GM12872 (cell line): ENCODE measurements around the gene EYA4.

Experiments
- TF ChIP-seq, protein P1 (sequence below): IDR thresholded peaks from 3 replicates; pipeline ENCODE4 v1.5.1; 2011; ENCODE audit warnings: low read depth, mild to moderate bottlenecking, low read length, moderate library complexity; ENCODE audit not compliant: insufficient read depth

Gene EYA4

DNA sequence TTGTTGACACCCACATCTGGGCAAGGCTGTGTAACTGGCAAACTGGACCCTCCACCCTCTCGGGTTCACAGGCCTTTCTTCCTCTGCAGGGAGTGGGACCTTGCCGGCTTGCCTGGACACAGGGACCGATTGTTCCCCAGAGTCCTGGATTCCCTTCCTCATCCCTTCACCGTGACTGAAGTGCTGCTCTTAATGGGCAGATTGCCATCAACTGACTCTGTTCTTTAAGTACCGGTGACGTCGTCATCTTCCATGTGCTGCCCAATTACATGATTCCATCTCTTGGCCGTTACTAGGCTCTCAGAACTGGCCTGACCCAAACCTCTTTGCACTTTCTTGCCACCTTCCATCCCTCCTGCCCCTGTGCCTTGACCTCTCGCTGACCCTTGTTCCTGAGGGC is 85.4 kb downstream of the EYA4 start:
- TF ChIP-seq, protein P1, sequence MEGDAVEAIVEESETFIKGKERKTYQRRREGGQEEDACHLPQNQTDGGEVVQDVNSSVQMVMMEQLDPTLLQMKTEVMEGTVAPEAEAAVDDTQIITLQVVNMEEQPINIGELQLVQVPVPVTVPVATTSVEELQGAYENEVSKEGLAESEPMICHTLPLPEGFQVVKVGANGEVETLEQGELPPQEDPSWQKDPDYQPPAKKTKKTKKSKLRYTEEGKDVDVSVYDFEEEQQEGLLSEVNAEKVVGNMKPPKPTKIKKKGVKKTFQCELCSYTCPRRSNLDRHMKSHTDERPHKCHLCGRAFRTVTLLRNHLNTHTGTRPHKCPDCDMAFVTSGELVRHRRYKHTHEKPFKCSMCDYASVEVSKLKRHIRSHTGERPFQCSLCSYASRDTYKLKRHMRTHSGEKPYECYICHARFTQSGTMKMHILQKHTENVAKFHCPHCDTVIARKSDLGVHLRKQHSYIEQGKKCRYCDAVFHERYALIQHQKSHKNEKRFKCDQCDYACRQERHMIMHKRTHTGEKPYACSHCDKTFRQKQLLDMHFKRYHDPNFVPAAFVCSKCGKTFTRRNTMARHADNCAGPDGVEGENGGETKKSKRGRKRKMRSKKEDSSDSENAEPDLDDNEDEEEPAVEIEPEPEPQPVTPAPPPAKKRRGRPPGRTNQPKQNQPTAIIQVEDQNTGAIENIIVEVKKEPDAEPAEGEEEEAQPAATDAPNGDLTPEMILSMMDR: no peak

DNA sequence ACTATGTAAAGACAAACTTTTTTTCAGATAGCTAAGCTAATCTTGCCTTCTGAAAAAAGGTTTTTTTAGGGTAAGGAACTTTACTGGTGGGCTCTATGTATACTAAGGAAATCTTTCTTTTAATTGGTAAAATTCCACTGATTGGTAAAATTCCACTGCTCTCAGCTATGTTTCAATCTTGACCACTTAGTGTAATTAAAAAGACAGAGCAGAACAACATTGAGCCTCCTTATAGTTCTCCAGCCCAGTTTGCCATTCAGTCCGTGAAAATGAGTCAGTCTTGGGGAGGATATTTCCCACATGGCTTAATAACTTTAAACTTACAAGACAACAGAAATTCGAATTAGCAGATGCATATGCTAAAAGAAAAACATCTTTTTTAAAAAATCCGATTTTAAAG is 92.7 kb downstream of the EYA4 start:
- TF ChIP-seq, protein P1: no peak

DNA sequence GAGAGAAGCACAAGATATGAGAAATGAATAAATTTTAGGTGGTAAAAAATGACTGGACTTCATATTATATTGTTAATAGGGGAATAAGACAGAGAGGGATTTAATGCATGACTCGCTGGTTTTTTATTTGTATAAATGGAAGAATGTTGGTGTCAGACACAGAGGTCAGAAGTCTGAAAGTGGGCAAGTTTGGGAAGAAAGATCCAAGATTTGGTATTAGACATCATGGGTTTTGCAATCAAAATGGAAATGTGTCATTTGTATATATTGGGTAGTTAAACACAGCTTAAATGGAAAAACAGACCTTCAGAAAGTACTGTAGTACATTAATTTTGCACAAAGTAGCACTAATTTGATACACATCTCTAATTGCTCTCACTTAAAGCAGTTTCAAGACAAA is 96.2 kb downstream of the EYA4 start:
- TF ChIP-seq, protein P1: no peak

DNA sequence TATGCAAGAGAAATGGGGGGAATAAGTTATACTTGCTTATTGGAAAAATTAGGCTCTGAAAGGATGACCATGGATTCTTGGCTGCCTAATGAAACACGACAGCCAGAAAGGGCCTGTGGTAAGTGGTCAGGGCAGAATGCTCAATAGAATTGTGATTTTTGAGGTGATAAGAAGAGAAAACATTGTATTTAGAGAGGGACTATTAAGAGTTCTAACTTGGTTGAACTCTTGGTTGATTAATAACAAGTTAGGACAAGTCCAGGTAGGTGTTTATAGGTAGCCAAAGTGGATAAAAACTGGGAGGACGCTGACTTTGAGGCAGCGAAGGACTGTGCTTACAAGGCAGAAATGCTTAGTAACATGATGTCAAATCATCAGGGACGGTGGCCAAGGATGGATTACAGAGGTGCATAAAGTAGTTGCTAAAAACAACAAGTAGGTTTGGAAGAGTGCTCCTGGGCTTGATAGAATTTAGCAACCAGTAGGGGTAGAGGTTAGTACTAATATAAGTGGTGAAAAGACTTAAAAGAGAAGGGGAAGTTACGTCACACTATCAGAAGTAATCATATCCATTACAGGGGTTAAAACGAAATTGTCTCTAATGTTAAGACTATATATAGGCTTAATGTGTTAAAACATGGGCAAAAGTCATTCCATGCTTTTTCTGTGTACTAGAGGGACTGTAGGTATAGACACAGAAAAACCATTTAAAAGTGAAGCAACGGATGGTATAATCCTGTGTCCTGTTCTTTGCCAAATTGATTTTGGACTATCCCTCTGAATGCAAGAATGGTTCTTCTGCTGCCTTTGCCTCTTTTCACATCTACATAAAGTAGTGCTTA is 98.6 kb downstream of the EYA4 start:
- TF ChIP-seq, protein P1: no peak

DNA sequence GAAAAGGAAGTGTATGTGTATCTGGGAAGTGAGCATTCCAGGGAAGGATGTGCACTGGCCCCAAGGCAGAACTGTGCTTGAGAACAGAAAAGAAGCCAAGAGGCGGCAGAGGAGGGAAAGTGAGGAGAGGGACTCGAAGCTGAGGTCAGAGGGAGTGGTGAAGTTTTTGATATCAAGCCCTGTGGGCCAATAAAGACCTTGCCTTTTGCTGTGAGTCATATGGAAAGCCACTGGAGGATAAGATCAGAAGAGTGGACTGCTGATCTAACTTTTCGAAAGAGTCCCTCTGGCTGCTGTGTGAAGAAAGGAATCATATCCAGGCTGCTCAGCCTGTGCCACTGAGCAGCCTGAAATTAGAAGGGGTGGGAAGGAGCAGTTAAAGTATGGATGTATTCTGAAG is 99.4 kb downstream of the EYA4 start:
- TF ChIP-seq, protein P1: no peak

DNA sequence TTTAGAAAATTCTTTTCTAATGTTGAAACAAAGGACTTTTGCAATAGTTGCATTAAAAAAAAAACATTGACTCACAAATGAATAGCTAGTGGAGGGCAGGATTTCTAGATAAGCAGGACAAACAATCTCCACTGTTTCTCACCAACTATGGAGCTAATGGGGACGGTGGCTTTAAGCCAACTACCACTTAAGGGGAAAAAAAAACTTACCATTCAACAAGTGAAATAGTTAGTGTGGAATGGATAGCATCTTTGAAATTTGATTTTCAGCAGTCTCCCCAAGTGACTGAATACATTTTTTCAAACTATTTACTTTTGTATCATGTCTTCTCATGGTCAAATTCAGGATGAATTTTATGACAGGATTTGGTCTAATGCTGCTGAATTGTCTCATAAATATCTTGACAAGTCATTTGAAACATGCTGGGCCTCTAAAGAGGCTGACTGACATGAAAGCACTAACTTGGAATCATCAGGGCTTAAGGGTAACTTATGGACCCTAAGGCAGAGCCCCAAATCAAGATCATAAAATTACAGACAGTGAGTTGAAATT is 100.5 kb downstream of the EYA4 start:
- TF ChIP-seq, protein P1: no peak

DNA sequence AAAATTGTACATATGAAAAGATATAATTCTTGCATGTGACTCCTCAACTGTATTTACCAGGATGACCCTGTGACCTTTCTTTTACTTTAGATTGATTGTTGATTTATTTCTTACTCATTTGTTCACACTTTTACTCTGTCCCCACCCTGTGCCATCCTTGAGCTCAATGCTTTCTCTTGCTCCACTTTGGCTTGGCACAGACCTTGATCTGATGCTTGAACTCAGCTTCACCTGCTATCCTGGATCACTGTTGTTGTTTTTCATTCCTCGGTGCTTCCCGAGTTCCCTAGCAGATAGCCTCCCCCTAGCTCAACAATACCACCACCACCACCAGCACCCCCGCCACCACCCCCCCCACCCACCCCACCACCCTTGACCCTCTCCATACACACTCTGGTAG is 102.1 kb downstream of the EYA4 start:
- TF ChIP-seq, protein P1: no peak
